Activated CD4-positive, alpha-beta T cell treated with anti-CD3 and anti-CD28 coated beads for 36 hours (primary cell): ENCODE measurements around the gene NOCT. TPM values are rescaled to one million over a fixed set of nuclear protein-coding genes. Genes with fewer than 3 reads are reported as not detected.
"Not testable (repeated sequence)": the region's sequence is repeated elsewhere in the genome, so short reads cannot be mapped to it uniquely, and the experiment has no call there.

Experiments
- ATAC-seq: fragments of 200-7000 bp; cut with Tn5 transposase; one replicate; pipeline ENCODE4 v1.10.0; 2021; ENCODE audit warnings: mild to moderate bottlenecking, moderate library complexity
- CTCF ChIA-PET: fragments of 350-600 bp; sonication (Branson Sonifier 250); formaldehyde crosslinking; loops from one replicate; lab custom pipeline; 2021; ENCODE audit warnings: antibody characterized with exemption; lab: Charles Lee
- POLR2A ChIA-PET: fragments of 350-600 bp; sonication (Branson Sonifier 250); formaldehyde crosslinking; loops from one replicate; lab custom pipeline; 2021; ENCODE audit warnings: antibody characterized with exemption, inconsistent platforms; lab: Charles Lee
- DNase-seq: peaks from one replicate; pipeline ENCODE4 v3.0.0-alpha.2; 2020
- H3K27ac Mint-ChIP-seq: one replicate; pipeline ENCODE4 v1.8.0; 2021; ENCODE audit warnings: mixed read lengths
- H3K27me3 Mint-ChIP-seq: one replicate; pipeline ENCODE4 v1.8.0; 2021; ENCODE audit warnings: mixed read lengths
- H3K36me3 Mint-ChIP-seq: one replicate; pipeline ENCODE4 v1.8.0; 2021; ENCODE audit warnings: low read depth, mixed read lengths
- H3K4me1 Mint-ChIP-seq: one replicate; pipeline ENCODE4 v1.8.0; 2021; ENCODE audit warnings: mixed read lengths
- H3K4me3 Mint-ChIP-seq: one replicate; pipeline ENCODE4 v1.8.0; 2021; ENCODE audit warnings: mild to moderate bottlenecking, moderate library complexity, mixed read lengths
- H3K9me3 Mint-ChIP-seq: one replicate; pipeline ENCODE4 v1.8.0; 2021; ENCODE audit warnings: low read depth, mixed read lengths
- intact Hi-C, 2 experiments: fragments of 100-400 bp; cut with DNase I in 1 of 2; cut with micrococcal nuclease in 1 of 2; formaldehyde crosslinking; loops; one replicate each; pipeline versions ENCODE4 v1.14.2 to v1.15.1; 2022 to 2024; cut with DNase I, micrococcal nuclease
- total RNA-seq, 2 experiments: library from RNA; stranded (reverse); gene quantifications; one replicate each; pipeline ENCODE4 v1.2.3, GENCODE V29; 2021

The NOCT gene
- total RNA-seq, 2 experiments from 2014 or later = 16.5 to 20.5 TPM

- no peaks in the 10 kb centered on the region for H3K9me3 Mint-ChIP-seq
- CTCF ChIA-PET = no interaction called here
- H3K36me3 Mint-ChIP-seq = no peaks in the 10 kb centered on the region
- ATAC-seq (no peak), DNase-seq (no peak)
- H3K4me1 Mint-ChIP-seq = no peaks in the 10 kb centered on the region
- intact Hi-C loops = no loop called here
- no peak overlapping the region for H3K4me3 Mint-ChIP-seq
- POLR2A ChIA-PET = no interaction called here
- H3K27me3 Mint-ChIP-seq = no peaks in the 10 kb centered on the region
- no peak overlapping the region for H3K27ac Mint-ChIP-seq
These were observed 31.9 kb upstream of the NOCT start for GRCh38 chr4:138983690-138984089.

- H3K9me3 Mint-ChIP-seq = no peaks in the 10 kb centered on the region
- CTCF ChIA-PET = no interaction called here
- no peaks in the 10 kb centered on the region for H3K27me3 Mint-ChIP-seq
- no peak overlapping the region for H3K27ac Mint-ChIP-seq
- H3K4me3 Mint-ChIP-seq = no peak overlapping the region
- H3K36me3 Mint-ChIP-seq = no peaks in the 10 kb centered on the region
- intact Hi-C loops = no loop called here
- DNase-seq (no peak), ATAC-seq (no peak)
- POLR2A ChIA-PET = no interaction called here
- H3K4me1 Mint-ChIP-seq = no peaks in the 10 kb centered on the region
These were observed 30.9 kb upstream of the NOCT start for GRCh38 chr4:138984647-138985046.

- Mint-ChIP-seq H3K27me3 (no peaks in the 10 kb centered on the region), H3K36me3 (no peaks in the 10 kb centered on the region), H3K9me3 (no peaks in the 10 kb centered on the region), H3K27ac (no peak overlapping the region), H3K4me1 (no peaks in the 10 kb centered on the region), H3K4me3 (no peak overlapping the region)
- ChIA-PET CTCF (no interaction called here), POLR2A (no interaction called here)
- ATAC-seq (no peak), DNase-seq (no peak)
- intact Hi-C loops = no loop called here
These were observed 22.9 kb upstream of the NOCT start for GRCh38 chr4:138992676-138993075.

GRCh38 chr4:138996090-138996489 is 19.5 kb upstream of the NOCT start:
- Mint-ChIP-seq H3K27me3 (no peaks in the 10 kb centered on the region), H3K9me3 (no peaks in the 10 kb centered on the region), H3K36me3 (no peaks in the 10 kb centered on the region), H3K4me1 (no peaks in the 10 kb centered on the region), H3K27ac (no peak overlapping the region), H3K4me3 (no peak overlapping the region)
- no peak for ATAC-seq
- DNase-seq = no peak
- ChIA-PET CTCF (no interaction called here), POLR2A (no interaction called here)
- intact Hi-C loops = no loop called here

GRCh38 chr4:138999666-139000065 is 15.9 kb upstream of the NOCT start:
- ATAC-seq (no peak), DNase-seq (no peak)
- Mint-ChIP-seq H3K27ac (no peak overlapping the region), H3K27me3 (no peaks in the 10 kb centered on the region), H3K4me1 (no peaks in the 10 kb centered on the region), H3K9me3 (no peaks in the 10 kb centered on the region), H3K36me3 (no peaks in the 10 kb centered on the region), H3K4me3 (no peak overlapping the region)
- intact Hi-C loops = no loop called here
- POLR2A ChIA-PET = no interaction called here
- CTCF ChIA-PET = no interaction called here

- H3K27ac Mint-ChIP-seq, H3K27me3 Mint-ChIP-seq, intact Hi-C loops, CTCF ChIA-PET, POLR2A ChIA-PET, H3K4me3 Mint-ChIP-seq, DNase-seq, H3K36me3 Mint-ChIP-seq, H3K9me3 Mint-ChIP-seq, H3K4me1 Mint-ChIP-seq, ATAC-seq: not testable (repeated sequence)
These were observed 15.4 kb upstream of the NOCT start for GRCh38 chr4:139000134-139000533.

GRCh38 chr4:139001430-139001829 is 14.2 kb upstream of the NOCT start:
- ATAC-seq, H3K4me1 Mint-ChIP-seq, H3K36me3 Mint-ChIP-seq, intact Hi-C loops, H3K4me3 Mint-ChIP-seq, DNase-seq, CTCF ChIA-PET, POLR2A ChIA-PET, H3K9me3 Mint-ChIP-seq, H3K27me3 Mint-ChIP-seq, H3K27ac Mint-ChIP-seq: not testable (repeated sequence)

- POLR2A ChIA-PET, H3K27ac Mint-ChIP-seq, ATAC-seq, H3K4me3 Mint-ChIP-seq, intact Hi-C loops, DNase-seq, H3K27me3 Mint-ChIP-seq, H3K36me3 Mint-ChIP-seq, H3K4me1 Mint-ChIP-seq, H3K9me3 Mint-ChIP-seq: not testable (repeated sequence)
- CTCF ChIA-PET = interaction anchor here (1.4 kb wide), 1 partner anchor 27 kb away, joined by 6 read pairs; no protein-coding TSS in a partner anchor
These were observed 11.9 kb upstream of the NOCT start for GRCh38 chr4:139003668-139004067.

GRCh38 chr4:139005774-139006173 is 9.8 kb upstream of the NOCT start:
- Mint-ChIP-seq H3K27me3 (no peaks in the 10 kb centered on the region), H3K4me3 (no peak overlapping the region), H3K9me3 (peaks cover 2% of the 10 kb centered on the region), H3K27ac (no peak overlapping the region), H3K36me3 (no peaks in the 10 kb centered on the region), H3K4me1 (no peaks in the 10 kb centered on the region)
- intact Hi-C loops = no loop called here
- ChIA-PET POLR2A (interaction anchor here (0.6 kb wide), 1 partner anchor 78 kb away, joined by 3 read pairs; no protein-coding TSS in a partner anchor), CTCF (no interaction called here)
- ATAC-seq (no peak), DNase-seq (no peak)

GRCh38 chr4:139007640-139008039 is 7.9 kb upstream of the NOCT start:
- Mint-ChIP-seq H3K27me3 (no peaks in the 10 kb centered on the region), H3K36me3 (no peaks in the 10 kb centered on the region), H3K4me3 (no peak overlapping the region), H3K27ac (no peak overlapping the region), H3K9me3 (peaks cover 2% of the 10 kb centered on the region), H3K4me1 (no peaks in the 10 kb centered on the region)
- DNase-seq (no peak), ATAC-seq (no peak)
- intact Hi-C loops = no loop called here
- CTCF ChIA-PET = interaction anchor here (0.7 to 1.2 kb wide), 3 partner anchors 14 to 466 kb away, joined by 3 to 4 read pairs (median 3); no protein-coding TSS in a partner anchor
- POLR2A ChIA-PET = no interaction called here

- intact Hi-C loops, POLR2A ChIA-PET, H3K36me3 Mint-ChIP-seq, H3K27ac Mint-ChIP-seq, DNase-seq, H3K4me3 Mint-ChIP-seq, H3K27me3 Mint-ChIP-seq, H3K4me1 Mint-ChIP-seq, H3K9me3 Mint-ChIP-seq, ATAC-seq: not testable (repeated sequence)
- CTCF ChIA-PET = interaction anchor here (0.7 to 1.0 kb wide), 2 partner anchors 22 to 466 kb away, joined by 3 to 4 read pairs; no protein-coding TSS in a partner anchor
These were observed 7.3 kb upstream of the NOCT start for GRCh38 chr4:139008278-139008677.

GRCh38 chr4:139009702-139010101 is 5.9 kb upstream of the NOCT start:
- ATAC-seq (no peak), DNase-seq (no peak)
- Mint-ChIP-seq H3K9me3 (peaks cover 2% of the 10 kb centered on the region), H3K4me1 (peaks cover 13% of the 10 kb centered on the region), H3K4me3 (no peak overlapping the region), H3K27ac (no peak overlapping the region), H3K27me3 (no peaks in the 10 kb centered on the region), H3K36me3 (no peaks in the 10 kb centered on the region)
- intact Hi-C loops = loop anchor here (10.0 kb wide), 2 partner anchors 545 to 1365 kb away; partner anchors contain the start of genes SCOC (in 1 of the 2) and SETD7 (in 1 of the 2)
- POLR2A ChIA-PET = interaction anchor here (0.6 kb wide), 1 partner anchor 10 kb away, joined by 4 read pairs; no protein-coding TSS in a partner anchor
- CTCF ChIA-PET = interaction anchor here (0.6 kb wide), 1 partner anchor 21 kb away, joined by 3 read pairs; no protein-coding TSS in a partner anchor
